CD4-positive, alpha-beta T cell (primary cell): ENCODE results near the gene RNF123. TPM values are rescaled to one million over a fixed set of nuclear protein-coding genes. Genes with fewer than 3 reads are reported as not detected.

Experiments
- ATAC-seq: fragments of 200-7000 bp; cut with Tn5 transposase; one replicate; pipeline ENCODE4 v1.10.0; 2022; ENCODE audit warnings: mild to moderate bottlenecking; ENCODE audit not compliant: poor library complexity
- CTCF ChIA-PET: fragments of 350-600 bp; sonication (Branson Sonifier 250); formaldehyde crosslinking; loops from one replicate; lab custom pipeline; 2021; ENCODE audit warnings: antibody characterized with exemption, inconsistent platforms; lab: Charles Lee
- POLR2A ChIA-PET: fragments of 350-600 bp; sonication (Branson Sonifier 250); formaldehyde crosslinking; loops from one replicate; lab custom pipeline; 2021; ENCODE audit warnings: antibody characterized with exemption, inconsistent platforms; lab: Charles Lee
- DNase-seq, 14 experiments: peaks; one replicate each; pipeline ENCODE4 v3.0.0-alpha.2; 2013 to 2020; ENCODE audit warnings: mixed read lengths in 2 of 14
- H3K27ac ChIP-seq, 2 donors: one replicate each; pipeline versions ENCODE4 v1.5.1 to v1.7.0; 2013; ENCODE audit warnings: low read length in 2 of 2, low read depth in 1 of 2, mild to moderate bottlenecking in 1 of 2
- H3K27me3 ChIP-seq, 2 experiments: 1 replicate in 1 of 2; 2 replicates in 1 of 2; pipeline versions ENCODE4 v1.6.1 to v1.7.0; 2013; ENCODE audit warnings: low read length in 2 of 2, control low read depth in 1 of 2, mild to moderate bottlenecking in 1 of 2, moderate library complexity in 1 of 2; ENCODE audit not compliant: insufficient read depth in 2 of 2, control insufficient read depth in 1 of 2
- H3K36me3 ChIP-seq: one replicate; pipeline ENCODE4 v1.6.1; 2013; ENCODE audit warnings: low read length, control low read depth; ENCODE audit not compliant: insufficient read depth
- H3K4me1 ChIP-seq: one replicate; pipeline ENCODE4 v1.6.1; 2013; ENCODE audit warnings: low read length, control low read depth; ENCODE audit not compliant: insufficient read depth
- H3K4me3 ChIP-seq: one replicate; pipeline ENCODE4 v1.5.1; 2013; ENCODE audit warnings: mild to moderate bottlenecking, low read length, moderate library complexity
- H3K9me3 ChIP-seq, 2 experiments: 1 replicate in 1 of 2; 2 replicates in 1 of 2; pipeline versions ENCODE4 v1.6.1 to v1.7.0; 2013; ENCODE audit warnings: low read length in 2 of 2, mild to moderate bottlenecking in 2 of 2, control low read depth in 1 of 2, moderate library complexity in 1 of 2; ENCODE audit not compliant: control insufficient read depth in 1 of 2, insufficient read depth in 1 of 2
- H3K27ac Mint-ChIP-seq: one replicate; pipeline ENCODE4 v1.8.0; 2020; ENCODE audit warnings: mixed read lengths
- H3K27me3 Mint-ChIP-seq: one replicate; pipeline ENCODE4 v1.8.0; 2021; ENCODE audit warnings: mixed read lengths
- H3K36me3 Mint-ChIP-seq: one replicate; pipeline ENCODE4 v1.8.0; 2021; ENCODE audit warnings: low read depth, mixed read lengths
- H3K4me1 Mint-ChIP-seq: one replicate; pipeline ENCODE4 v1.8.0; 2021; ENCODE audit warnings: low read depth, mixed read lengths
- H3K4me3 Mint-ChIP-seq: one replicate; pipeline ENCODE4 v1.8.0; 2020; ENCODE audit warnings: mild to moderate bottlenecking, mixed read lengths
- H3K9me3 Mint-ChIP-seq: one replicate; pipeline ENCODE4 v1.8.0; 2020; ENCODE audit warnings: mixed read lengths
- intact Hi-C, 2 experiments: fragments of 100-400 bp; cut with DNase I in 1 of 2; cut with micrococcal nuclease in 1 of 2; formaldehyde crosslinking; loops; one replicate each; pipeline versions ENCODE4 v1.15.1 to v1.9.0; 2023 to 2025; cut with DNase I, micrococcal nuclease
- total RNA-seq, 174 experiments: library from RNA in 2 of 174; stranded (reverse) in 2 of 174; gene quantifications; one replicate each; pipeline ENCODE4 v1.2.3 and lab custom pipeline; 2021 to 2026
- TF ChIP-seq, protein P1 (sequence below): fragments of 200-600 bp; IDR thresholded peaks from one replicate; pipeline ENCODE4 v1.8.0; 2022; ENCODE audit warnings: antibody characterized with exemption, mild to moderate bottlenecking

The RNF123 gene
- total RNA-seq, 2 experiments from 2014 or later = 28.8 to 29.7 TPM

DNA sequence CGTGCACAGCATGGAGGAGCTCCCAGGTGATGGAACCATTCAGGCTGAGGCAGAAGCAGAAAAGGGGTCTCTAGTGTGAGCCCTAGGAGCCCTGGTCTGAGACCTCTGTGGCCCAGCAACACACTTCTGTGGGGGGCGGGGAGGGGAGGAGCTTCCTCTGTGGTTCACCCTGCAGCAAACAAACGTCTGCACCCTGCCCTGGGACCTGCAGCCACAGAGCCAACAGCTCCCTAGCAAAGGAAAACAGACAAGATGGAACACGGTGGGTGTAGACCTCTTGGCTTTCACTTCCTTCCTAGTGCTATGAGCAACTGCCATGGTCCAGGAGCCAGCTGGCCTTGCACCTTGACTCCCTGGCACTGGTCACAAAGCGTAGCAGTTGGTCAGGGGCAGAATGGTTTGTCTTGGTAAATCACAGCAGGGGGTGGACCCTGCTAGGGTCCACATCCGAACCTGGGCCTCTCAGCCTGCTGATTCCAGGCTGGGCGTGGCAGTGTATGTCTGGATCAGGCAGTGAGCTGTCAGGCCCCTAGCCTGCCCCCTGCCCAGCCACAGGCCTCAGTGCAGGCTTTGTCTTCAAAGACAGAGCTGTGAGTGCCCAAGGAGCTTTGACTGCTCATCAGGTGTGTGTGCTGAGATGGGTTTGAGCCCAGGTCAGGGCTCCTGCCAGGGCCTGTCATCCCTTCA is 23.4 kb downstream of the RNF123 start:
- H3K4me1 ChIP-seq = peaks cover 12% of the 10 kb centered on the region
- TF ChIP-seq, protein P1, sequence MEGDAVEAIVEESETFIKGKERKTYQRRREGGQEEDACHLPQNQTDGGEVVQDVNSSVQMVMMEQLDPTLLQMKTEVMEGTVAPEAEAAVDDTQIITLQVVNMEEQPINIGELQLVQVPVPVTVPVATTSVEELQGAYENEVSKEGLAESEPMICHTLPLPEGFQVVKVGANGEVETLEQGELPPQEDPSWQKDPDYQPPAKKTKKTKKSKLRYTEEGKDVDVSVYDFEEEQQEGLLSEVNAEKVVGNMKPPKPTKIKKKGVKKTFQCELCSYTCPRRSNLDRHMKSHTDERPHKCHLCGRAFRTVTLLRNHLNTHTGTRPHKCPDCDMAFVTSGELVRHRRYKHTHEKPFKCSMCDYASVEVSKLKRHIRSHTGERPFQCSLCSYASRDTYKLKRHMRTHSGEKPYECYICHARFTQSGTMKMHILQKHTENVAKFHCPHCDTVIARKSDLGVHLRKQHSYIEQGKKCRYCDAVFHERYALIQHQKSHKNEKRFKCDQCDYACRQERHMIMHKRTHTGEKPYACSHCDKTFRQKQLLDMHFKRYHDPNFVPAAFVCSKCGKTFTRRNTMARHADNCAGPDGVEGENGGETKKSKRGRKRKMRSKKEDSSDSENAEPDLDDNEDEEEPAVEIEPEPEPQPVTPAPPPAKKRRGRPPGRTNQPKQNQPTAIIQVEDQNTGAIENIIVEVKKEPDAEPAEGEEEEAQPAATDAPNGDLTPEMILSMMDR = no peak
- ChIA-PET CTCF (no interaction called here), POLR2A (no interaction called here)
- H3K9me3 Mint-ChIP-seq = no peaks in the 10 kb centered on the region
- no peak overlapping the region for H3K27ac Mint-ChIP-seq
- H3K36me3 ChIP-seq = peaks cover 21% of the 10 kb centered on the region
- no peak overlapping the region for H3K4me3 ChIP-seq
- no peaks in the 10 kb centered on the region for H3K9me3 ChIP-seq
- intact Hi-C loops = no loop called here
- no peak overlapping the region for H3K27ac ChIP-seq
- ATAC-seq = no peak
- DNase-seq = peak in 1 of 14 experiments; percentile 26
- peaks cover 8% of the 10 kb centered on the region for H3K36me3 Mint-ChIP-seq
- H3K27me3 ChIP-seq = no peaks in the 10 kb centered on the region
- no peaks in the 10 kb centered on the region for H3K4me1 Mint-ChIP-seq
- H3K4me3 Mint-ChIP-seq = no peak overlapping the region
- H3K27me3 Mint-ChIP-seq = no peaks in the 10 kb centered on the region

DNA sequence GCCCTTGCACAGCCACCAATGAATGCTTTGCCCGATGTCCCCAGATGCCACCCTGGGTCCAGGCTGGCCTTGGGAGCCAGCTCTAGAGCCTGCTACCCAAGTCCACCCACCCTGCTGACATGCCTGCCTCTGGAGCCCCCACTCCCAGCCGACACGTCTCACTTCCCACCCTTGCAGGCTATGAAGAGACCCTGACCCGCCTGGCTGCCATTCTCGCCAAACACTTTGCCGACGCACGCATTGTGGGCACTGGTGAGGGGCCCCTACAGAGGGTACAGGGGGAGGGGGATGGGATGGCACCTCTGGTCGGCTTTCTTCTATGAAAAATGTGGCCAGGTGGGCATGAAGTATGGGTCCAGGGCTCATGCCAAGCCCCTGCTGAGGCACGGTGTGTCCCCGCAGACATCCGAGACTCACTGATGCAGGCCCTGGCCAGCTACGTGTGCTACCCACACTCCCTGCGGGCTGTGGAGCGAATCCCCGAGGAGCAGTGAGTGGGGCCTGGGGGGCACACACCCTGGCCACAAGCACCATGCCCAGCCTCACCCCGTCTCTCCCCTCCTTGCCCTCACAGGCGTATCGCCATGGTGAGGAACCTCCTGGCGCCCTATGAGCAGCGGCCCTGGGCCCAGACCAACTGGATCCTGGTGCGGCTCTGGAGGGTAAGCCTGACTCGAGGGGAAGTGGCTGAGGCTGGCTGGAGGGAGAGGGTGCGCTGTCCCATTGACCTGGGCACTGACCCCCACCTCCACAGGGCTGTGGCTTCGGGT is 24.2 kb downstream of the RNF123 start:
- no peaks in the 10 kb centered on the region for H3K27me3 Mint-ChIP-seq
- ATAC-seq = no peak
- POLR2A ChIA-PET = no interaction called here
- TF ChIP-seq, protein P1 = no peak
- H3K4me3 Mint-ChIP-seq = no peak overlapping the region
- Histone ChIP-seq H3K9me3 (no peaks in the 10 kb centered on the region), H3K4me3 (no peak overlapping the region), H3K27ac (no peak overlapping the region), H3K27me3 (no peaks in the 10 kb centered on the region), H3K36me3 (peaks cover 21% of the 10 kb centered on the region), H3K4me1 (peaks cover 14% of the 10 kb centered on the region)
- intact Hi-C loops = no loop called here
- CTCF ChIA-PET = no interaction called here
- peak in 1 of 14 experiments; percentile 18 for DNase-seq
- no peak overlapping the region for H3K27ac Mint-ChIP-seq
- peaks cover under 1% of the 10 kb centered on the region for H3K4me1 Mint-ChIP-seq
- peaks cover 8% of the 10 kb centered on the region for H3K36me3 Mint-ChIP-seq
- H3K9me3 Mint-ChIP-seq = no peaks in the 10 kb centered on the region

DNA sequence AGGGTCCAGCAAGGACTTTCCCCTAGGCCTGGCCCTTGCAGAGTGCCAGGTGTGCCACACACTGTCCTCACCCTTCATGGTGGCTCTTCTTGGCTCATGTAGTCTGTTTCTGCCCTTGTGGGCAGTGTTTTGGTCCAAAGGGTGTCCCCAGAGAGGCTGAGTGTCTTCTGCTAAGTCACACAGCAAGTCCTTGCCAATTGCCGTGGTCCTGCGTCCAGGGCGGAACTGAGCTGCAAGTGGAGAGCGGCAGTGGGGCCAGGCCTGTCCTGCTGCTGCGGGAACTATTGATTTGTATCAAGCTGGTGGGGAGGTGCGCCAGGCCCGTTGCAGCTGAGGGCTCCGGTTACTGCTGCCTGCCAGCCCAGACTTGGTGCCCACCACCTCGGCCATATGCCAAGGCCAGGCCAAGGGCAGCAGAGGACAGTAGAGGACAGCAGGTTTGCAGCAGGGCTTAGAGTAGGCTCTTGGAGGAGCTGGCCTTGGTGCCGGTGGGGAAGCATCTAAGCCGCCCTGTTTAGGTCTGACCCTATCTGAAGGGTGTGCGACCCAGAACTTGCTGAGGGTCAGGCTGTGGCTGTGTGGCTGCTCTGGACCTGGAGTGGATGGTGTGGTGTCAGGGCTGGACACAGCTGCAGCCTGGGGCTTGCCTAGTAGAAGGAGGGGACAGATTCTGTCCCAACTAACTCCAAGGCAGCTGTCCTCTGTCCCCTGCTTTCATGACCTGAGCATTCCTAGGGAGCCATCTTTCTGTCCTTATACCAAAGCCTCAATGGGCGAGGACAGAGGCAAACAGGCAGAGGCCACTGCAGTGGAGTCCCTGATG is 25.6 kb downstream of the RNF123 start:
- Histone ChIP-seq H3K27ac (no peak overlapping the region), H3K9me3 (no peaks in the 10 kb centered on the region), H3K4me3 (no peak overlapping the region), H3K27me3 (no peaks in the 10 kb centered on the region), H3K4me1 (peaks cover 28% of the 10 kb centered on the region), H3K36me3 (peaks cover 21% of the 10 kb centered on the region)
- H3K9me3 Mint-ChIP-seq = no peaks in the 10 kb centered on the region
- ChIA-PET POLR2A (no interaction called here), CTCF (interaction anchor here (1.1 kb wide), 1 partner anchor 124 kb away, joined by 4 read pairs; no protein-coding TSS in a partner anchor)
- DNase-seq = peak in 1 of 14 experiments; percentile 14
- no peak overlapping the region for H3K27ac Mint-ChIP-seq
- H3K4me1 Mint-ChIP-seq = peaks cover 15% of the 10 kb centered on the region
- H3K27me3 Mint-ChIP-seq = no peaks in the 10 kb centered on the region
- ATAC-seq = no peak
- no peak overlapping the region for H3K4me3 Mint-ChIP-seq
- intact Hi-C loops = no loop called here
- TF ChIP-seq, protein P1 = no peak
- H3K36me3 Mint-ChIP-seq = peaks cover 14% of the 10 kb centered on the region
